Medulla oblongata (tissue), 1 donor: ENCODE results near the gene B3GNT7.
"Not testable (repeated sequence)": the region's sequence is repeated elsewhere in the genome, so short reads cannot be mapped to it uniquely, and the experiment has no call there.

Experiments
- DNase-seq: peaks from one replicate; pipeline ENCODE4 v3.0.0-alpha.2; 2015; ENCODE audit errors: extremely low spot score

The B3GNT7 gene, protein sequence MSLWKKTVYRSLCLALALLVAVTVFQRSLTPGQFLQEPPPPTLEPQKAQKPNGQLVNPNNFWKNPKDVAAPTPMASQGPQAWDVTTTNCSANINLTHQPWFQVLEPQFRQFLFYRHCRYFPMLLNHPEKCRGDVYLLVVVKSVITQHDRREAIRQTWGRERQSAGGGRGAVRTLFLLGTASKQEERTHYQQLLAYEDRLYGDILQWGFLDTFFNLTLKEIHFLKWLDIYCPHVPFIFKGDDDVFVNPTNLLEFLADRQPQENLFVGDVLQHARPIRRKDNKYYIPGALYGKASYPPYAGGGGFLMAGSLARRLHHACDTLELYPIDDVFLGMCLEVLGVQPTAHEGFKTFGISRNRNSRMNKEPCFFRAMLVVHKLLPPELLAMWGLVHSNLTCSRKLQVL

DNA sequence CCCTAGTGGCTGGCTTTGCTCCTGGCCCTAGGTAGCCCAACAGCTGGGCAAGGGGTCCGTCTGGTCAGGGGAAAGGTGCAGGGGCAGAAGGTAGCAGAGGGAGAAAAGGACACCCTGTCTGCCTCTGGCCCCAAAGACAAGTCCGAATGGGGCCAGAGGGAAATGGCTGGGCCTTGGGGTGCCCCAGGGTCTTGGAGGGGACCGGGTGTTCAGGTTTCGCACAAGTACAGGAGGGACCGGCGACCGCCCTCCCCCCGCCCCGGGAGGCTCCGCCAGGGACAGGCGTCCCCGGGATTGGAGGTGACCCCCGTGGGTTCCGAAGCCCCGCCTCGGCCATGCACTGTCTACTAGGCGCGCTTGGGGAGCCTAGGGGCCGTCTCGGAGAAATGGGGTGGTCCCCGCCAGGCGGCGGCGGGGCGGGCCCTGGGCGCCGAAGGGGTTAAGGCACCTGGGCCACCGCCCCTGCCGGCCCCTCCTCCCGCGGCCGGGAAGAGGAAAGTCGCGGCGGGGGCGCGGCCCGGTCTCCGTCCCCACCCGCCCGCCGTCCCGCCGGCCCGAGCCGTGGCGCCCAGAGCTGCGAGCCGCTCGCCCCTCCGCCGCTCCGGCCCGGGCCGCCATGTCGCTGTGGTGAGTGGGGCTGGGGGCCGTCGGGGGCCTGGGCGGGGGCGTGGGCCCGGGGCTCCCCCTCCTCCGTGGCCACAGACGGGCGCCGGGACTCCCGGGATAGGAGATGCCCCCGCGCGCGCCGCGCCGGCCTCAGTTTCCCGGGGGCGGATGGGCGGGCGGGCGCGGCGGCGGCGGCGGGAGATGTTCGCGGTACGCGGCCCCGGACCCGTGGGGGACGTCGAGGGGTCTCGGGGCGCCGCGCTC lies at the start of gene B3GNT7:
B3GNT7 (plus strand) TSS at position 523 of the 870 bp plus-strand sequence; CDS start at position 617, 94 bp downstream.
- no peak for DNase-seq

GRCh38 chr2:231347081-231347480 lies 48.4 kb upstream of the B3GNT7 start:
- no peak for DNase-seq

DNA sequence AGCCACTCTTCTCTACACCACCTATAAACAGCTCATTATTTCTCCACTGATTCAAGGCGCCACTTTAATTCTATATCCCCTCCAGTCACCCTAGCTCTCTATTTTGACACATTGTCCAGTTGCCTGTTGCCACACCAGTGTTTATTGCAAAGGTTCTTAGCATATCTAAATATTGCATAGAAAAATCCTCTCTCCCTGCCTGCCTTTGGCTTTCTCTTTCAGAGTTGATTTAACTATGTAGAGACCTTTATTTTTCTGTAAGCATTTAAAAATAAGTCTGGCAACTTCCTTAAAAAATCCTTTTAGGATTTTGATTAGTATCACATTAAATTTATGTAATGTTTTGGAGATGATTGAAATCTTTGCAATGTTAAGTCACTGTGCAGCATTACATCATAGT lies 47.9 kb upstream of the B3GNT7 start:
- no peak for DNase-seq

GRCh38 chr2:231348173-231348572 lies 47.3 kb upstream of the B3GNT7 start:
- DNase-seq, result no peak

GRCh38 chr2:231348704-231349373 lies 46.7 kb upstream of the B3GNT7 start:
- peak; percentile 90 for DNase-seq

DNA sequence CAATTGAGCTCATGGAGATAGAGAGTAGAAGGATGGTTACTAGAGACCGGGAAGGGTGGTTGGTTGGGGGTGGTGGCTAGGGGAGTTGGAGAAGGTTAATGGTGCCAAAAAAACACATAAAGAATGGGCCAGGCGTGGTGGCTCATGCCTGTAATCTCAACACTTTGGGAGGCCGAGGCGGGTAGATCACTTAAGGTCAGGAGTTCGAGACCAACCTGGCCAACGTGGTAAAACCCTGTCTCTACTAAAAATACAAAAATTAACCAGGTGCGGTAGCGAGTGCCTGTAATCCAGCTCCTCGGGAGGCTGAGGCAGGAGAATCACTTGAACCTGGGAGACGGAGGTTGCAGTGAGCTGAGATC lies 46.2 kb upstream of the B3GNT7 start:
- DNase-seq, result not testable (repeated sequence)

GRCh38 chr2:231351648-231352047 lies 43.9 kb upstream of the B3GNT7 start:
- DNase-seq, result no peak

GRCh38 chr2:231353469-231353868 lies 42.0 kb upstream of the B3GNT7 start:
- no peak for DNase-seq

DNA sequence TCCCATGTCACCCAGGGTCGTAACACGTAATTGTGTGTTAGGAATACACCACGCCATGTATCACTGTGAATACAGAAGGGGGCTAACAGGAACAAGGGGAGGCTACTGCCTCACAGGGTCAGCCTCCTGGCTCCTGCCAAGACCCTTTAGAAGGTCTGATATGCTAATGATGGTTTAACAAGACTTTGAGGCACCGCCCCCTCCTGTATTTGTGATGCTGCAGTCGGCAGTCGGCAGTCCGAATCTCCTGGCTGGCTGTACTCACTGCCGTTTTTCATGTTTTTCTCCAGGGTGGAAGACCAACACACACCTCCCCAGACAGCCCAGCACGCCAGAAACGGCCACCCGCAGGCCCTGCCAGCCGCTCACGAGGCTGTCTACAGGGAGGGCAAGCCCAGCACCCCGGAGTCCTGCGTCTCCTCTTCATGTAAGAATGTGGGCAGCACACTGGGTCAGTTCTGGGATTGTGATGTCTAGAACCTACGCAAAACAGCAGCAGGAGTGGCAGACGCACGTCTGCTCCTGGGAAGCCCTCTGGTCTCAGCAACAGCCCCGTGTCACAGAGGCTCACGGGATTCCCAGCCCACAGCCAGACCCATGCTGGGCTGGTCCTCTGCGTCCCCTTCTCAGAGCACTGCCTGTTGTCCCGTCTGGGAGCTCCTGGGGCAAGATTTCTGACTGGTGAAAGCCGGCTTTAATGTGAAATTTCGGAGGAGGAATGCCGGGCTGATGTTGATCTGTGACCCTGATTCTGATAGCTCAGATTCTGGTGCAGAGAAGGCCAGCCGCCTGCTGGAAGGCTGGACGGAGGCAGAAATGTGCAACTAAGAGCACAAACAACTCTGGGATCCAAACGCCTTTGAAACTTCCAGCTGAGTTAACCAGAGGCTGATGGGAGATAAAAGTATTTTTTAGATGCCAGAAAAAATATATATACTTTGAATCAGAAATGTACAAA lies 39.7 kb upstream of the B3GNT7 start:
- DNase-seq, result no peak

DNA sequence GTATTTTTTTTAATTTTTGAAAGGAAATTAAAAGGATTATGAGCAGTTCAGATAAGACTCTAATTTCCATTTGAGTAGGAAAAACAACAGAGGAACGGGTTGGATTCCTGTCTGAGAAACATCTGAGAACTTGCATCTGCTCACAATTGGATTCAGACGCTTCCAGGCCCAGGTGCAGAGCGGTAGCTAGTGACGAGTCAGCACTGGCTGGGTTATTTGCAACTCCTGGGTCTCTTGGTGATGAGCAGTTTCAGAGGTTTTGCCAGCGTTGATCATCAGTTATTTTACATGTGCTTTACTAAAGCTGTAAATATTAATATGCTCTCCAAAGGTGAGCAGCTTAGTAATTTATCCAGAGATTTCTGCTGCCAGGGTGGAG lies 39.1 kb upstream of the B3GNT7 start:
- no peak for DNase-seq

GRCh38 chr2:231357048-231357447 lies 38.5 kb upstream of the B3GNT7 start:
- DNase-seq, result no peak

GRCh38 chr2:231357931-231358330 lies 37.6 kb upstream of the B3GNT7 start:
- no peak for DNase-seq

DNA sequence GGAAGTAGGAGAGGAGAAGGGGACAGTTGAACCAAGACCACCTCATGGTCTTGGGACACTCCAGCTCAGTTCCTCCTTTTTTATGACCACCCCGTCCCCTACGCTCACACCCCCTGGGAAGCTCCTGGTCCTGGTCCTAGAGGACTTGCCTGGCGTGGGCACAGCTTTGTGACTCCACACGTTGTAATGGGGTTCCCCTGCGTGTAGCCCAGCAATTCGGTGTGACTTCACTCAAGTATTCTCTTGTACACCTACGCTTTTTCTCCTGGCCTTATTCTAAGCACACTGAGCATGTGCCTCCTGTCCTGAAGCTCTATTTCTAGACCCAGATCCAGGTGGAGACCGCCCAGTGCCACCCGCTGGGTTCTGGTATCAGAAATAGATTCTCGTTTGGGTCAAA lies 36.1 kb upstream of the B3GNT7 start:
- no peak for DNase-seq

- no peak for DNase-seq
These were observed 35.6 kb upstream of the B3GNT7 start for GRCh38 chr2:231359948-231360347.

GRCh38 chr2:231360401-231360800 lies 35.1 kb upstream of the B3GNT7 start:
- DNase-seq, result no peak

DNA sequence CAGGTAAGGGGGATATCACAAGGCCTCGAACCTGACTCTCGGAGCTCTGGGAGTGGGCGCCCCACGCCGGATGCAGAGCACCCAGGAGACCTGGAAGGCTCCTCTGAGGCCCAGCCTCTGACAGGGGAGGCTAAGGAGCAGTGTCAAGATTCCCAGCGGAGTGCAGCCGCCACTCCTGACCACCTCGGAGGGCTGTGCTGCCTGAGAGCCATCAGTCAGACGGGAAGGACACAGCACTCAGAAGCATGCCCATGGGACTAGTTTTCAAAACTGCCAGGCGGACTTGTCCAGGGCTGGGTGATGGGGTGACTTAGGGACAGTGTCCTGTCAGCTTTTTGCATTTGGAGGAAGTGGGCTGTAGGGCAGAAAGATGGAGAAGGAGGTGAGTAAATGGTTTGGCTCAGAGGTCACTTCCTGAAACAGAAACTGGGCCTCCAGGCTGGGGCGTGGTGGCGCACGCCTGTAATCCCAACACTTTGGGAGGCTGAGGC lies 34.6 kb upstream of the B3GNT7 start:
- DNase-seq, result no peak

DNA sequence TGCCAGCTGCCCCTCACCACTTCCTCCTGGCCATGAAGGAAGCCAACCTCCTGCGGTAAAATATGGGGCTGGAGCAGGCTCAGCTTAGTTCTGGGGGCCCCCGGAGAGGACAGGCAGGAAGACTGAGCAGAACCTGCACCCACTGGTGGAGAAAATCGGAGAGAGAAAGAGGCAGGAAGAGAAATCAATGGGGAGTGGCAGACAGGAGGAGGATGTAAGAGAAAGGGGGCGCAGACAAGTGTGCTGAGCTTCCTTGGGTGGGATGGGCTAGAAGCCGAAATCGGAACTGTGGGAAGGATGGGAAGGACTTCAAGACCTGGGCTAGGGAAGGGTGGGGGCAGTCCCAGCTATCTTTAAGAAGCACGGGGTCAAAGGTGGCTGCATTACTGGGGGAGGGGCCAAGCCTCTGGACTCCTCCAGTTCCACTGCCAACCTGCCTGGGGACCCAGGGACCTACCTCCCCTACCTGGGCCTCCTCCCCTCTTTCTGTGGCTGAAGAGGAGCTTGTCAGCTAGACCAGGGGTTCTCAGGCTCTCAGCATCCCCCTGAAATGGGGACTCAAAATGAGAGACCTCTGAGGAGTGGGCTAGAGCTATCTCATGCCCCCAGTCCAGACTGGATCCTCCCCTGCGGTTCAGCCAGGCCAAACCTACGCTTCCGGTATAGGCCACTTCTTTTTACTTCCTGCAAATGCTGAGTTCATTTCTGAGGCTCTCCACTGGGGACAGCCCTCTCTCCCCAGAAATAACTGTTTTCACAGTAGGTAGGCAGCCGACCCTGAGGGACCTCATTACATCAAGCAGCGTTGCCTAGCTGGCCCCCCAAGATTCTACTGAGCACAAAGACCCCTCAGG lies 33.6 kb upstream of the B3GNT7 start:
- no peak for DNase-seq

GRCh38 chr2:231362555-231363184 lies 32.8 kb upstream of the B3GNT7 start:
- DNase-seq, result no peak

GRCh38 chr2:231364061-231364460 lies 31.4 kb upstream of the B3GNT7 start:
- DNase-seq, result no peak
